GM19035 (cell line): ENCODE results near the gene BRD1.

Experiments
- ATAC-seq: cut with Tn5 transposase; IDR thresholded peaks from one replicate; pipeline ENCODE4 v1.9.1; 2021; ENCODE audit not compliant: unreplicated experiment

The BRD1 gene

DNA sequence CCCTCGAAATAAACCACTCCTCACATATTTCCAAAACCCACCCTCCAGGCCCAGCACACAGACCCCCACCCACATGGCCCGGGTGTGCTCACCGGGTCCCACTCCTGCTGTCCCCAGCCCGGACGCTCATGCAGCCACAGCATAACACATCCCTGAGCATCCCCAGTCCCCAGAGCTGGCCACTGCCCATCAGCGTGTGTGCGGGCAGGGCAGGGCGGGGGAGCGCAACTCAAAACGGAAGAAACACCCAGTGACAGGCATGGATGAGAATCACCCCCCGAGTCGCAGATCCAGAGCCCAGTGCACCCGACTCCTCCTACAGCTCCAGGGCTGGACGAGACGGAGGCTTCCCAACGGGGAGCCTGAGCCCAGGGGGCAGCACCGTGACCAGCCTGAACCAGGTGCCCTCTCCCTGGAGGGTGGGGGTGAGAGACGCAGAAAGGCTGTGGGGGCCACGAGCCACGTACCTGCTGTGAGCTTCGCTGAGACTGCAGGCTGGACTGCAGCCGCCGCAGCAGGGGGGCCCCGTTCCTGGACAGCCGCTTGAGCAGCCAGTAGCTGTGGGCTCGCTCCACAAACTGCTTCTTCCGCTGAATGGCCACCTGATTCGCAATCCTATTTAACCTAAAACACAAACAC is 23.8 kb downstream of the BRD1 start:
- no peak for ATAC-seq

DNA sequence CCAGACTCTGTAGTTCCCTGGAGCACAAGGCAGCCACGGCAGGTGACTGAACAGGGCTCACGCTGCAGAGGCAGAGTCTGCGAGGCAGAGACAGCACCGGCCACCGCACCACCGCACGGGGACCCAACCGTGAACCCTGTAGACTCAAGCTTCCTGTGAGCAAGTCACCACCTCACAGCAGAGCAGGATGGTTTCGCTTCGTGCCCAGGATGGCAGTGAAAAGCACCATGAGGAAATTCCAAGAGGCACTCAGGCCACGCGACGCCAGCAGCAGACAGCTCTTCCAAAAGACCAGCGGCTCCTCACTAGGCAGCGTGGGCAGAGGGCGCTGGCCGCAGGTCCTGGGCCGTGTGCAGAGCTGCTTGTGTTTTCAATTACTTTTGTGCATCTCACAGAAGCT is 24.5 kb downstream of the BRD1 start:
- ATAC-seq, result no peak

DNA sequence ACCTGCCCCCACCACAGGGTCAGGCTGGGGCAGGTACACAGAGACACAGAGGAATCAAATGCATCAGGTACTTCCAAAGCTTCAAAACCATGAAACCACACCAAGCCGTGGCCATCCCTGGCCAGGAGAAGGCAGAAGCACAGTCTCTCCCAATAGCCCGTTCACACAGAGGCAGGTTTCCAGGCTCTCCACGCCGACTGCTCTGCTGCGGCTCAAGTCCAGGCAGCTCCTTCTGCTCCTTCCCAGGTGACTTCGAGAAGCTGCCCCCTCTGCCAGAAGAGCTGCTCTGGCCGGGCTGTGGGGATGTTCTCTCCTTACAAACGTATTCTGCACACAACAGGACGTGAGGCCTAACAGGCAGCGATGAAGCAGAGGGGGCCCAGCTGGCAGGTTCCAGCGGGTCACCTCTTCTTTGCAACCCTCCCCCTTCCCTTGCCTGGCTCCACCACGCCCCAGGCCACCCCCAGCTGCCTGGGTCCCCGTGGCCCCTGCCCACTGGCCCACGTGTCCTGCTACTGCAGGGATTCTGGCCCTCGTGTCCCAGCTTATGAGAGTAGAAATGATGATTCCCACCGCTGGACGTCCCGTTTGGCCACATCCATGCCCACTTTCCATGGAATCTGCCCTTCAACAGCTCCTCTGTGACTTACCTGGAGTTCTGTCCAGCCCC is 26.1 kb downstream of the BRD1 start:
- no peak for ATAC-seq

DNA sequence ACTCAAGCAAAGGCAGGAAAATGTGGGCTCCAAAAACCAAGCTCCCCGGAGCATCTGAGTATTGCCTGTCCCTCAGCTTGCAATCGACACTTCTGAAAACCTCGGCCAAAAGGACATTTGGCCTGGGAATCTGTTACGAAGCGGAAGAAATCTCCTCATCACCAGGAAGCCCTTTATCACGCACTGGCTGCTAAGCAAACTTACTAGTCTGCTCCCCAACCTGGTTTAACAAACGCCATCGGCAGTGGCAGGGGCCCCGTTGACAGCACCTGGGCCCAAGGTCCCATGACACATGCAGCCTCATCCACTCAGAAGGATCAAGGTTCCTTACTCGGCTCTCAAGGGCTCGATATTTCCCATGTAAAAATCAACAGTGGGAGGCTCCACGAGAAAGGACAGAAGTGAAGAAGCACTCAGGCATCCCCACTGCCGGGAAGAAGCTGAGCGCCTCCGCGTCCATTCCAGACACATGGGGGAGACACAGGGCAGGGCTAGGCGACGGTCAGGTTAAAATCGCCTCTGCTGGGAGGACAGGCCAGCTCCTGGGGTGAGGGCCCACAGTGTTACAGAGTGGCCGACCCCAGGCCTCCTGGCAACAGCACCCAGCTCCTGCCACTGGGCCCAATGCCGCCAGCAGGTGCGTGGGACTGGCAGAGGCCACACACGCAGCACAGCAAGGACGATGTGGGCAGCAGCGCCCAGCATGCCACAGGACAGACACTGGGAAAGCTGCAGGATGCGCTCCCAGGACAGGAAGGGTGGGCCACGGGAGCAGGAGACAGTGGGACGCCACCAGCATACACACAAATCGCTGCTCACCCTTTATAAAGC is 27.1 kb downstream of the BRD1 start:
- ATAC-seq, result no peak

DNA sequence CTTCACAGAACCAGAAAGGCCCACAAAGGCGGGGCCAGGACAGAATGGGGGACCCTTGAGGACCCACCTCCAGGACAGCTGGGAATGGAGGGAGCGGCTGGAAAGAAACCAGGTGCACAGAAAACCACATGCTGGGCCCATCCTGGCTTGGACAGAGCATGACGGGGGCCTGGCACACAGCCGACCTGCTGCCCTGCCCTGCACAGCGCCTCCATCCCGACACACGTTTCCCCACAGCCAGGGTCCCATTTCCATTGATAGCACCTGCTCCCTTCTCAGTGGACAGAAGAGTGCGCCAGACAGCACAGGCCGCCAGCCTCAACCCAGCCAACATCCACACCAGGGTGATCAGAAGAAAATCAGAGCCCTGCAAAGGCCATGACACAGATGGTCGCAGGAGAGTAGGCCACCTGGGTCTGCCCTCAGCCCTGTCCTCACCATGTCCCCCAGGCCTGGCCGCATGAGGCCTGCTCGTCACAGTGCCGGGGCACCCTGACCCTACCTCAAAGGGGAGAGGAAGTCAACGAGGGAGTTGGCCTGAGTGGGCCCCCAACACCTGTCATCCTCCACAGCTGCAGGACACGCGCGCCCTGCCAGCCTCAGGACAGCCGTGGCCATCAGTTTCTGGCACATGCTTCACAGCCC is 28.1 kb downstream of the BRD1 start:
- no peak for ATAC-seq

DNA sequence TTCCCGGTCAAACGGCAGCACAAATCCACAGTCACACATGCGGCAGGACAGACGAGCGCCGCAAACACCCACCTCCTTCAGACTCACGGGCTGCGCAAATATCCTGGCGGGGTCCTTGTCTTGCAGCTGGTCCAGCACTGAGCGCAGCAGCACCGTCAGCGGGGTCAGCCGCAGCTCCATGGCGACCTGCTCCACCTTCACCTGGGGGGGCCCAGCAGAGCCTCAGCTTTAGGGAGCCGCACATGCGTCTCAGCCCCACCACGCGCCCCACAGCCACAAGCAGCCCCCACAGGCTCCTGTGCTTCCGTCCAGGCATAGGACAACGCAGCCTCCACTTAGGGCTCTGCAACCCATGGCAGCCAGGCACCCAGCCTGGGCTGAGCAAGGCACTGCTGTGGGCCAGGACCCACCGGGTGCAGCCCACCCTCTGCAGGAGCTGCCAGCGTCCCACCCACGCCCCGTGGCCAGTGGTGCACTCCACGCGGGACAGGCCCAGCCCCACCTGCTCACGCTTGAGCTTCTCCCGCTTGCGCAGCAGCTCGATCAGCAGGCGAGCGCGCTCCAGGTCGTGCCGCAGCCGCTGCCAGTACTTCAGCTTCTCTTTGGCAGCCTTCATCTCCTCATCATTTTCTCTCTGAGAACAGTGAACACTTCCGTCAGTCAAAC is 29.1 kb downstream of the BRD1 start:
- no peak for ATAC-seq

DNA sequence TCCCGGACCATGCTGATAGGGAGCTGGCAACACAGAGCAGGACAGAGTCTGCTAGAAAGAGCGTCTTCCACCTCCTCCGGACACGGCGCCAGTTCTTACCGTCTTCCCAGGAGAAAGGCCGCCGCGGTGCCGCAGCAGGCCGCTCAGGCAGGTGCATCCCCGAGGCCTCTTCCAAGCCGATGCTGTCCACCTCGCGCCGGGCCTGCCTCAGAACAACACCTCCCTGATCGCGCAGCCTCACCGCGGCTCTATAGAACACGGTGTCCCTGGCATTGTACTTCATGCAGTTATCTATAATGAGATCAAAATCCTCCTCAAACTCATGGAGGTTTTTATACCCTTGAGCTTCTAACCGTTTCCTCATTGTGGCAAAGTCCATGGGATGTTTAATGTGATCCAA is 30.0 kb downstream of the BRD1 start:
- no peak for ATAC-seq

DNA sequence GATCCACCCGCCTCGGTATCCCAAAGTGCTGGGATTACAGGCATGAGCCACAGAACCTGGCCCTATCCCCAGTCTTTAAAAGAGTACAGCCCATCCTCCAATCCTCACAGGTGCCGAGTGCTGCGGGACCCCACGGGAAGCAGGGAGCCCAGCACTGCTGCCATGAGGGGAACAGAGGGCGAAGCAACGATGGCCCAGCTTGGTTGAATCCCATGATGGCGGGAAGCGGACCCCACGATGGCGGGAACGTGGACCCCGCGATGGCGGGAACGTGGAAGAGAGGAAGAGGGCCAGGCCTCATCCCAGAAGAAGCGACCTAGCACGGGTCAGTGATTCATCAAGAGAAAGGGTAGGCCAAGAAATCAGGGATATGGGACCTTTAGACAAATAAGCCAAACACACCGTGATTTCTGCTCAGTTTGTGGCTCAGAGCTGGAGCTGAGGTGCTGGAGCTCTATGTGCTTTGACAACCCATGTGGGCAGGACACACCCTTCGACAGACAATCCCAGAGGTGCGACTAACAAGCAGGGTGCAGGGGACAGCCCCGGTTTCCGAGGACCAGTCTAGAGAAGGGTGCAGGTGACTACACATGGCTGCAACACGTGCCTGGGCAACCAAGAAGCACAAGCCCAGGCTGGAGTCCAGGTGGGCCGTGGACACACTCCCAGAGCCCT is 30.9 kb downstream of the BRD1 start:
- ATAC-seq, result no peak

DNA sequence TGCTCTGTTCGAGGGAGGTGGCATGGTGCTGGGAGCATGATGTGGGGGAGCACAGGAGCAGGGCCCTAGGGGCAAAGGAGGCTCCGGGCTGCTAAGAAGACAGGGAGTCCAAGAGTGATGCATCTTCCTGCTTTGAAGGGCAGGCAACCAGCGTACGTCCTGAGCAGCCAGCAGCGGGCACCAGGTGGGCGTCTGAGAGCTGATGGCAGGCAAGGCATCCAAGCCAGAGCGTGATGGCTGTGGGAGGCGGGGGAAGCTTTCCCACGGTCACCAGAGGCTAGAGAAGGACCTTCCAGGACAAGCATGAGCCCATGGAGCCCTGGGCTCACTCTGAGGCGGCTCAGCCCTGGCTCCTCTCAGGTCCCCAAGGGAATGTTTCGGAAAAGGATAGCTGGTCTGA is 32.2 kb downstream of the BRD1 start:
- ATAC-seq, result no peak

DNA sequence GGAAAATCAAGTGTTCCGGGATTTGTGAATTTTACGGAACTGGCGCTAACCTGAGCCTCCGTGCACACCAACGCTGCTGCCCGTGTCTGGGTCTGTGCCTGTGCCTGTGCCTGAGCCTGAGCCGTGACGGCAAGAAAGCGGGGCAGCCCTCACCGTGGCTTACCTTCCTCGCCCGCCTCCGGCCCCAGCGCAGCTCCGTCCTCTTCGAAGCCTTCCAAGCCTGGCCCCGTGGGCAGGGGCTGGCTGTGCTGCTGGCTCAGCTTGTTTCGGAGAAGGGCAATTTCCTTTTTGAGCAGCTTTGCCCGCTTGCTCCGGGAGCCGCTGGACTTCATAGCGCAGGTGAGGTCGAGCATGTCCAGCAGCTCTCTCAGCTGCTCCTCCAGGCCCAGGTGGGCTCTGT is 33.8 kb downstream of the BRD1 start:
- ATAC-seq, result no peak

DNA sequence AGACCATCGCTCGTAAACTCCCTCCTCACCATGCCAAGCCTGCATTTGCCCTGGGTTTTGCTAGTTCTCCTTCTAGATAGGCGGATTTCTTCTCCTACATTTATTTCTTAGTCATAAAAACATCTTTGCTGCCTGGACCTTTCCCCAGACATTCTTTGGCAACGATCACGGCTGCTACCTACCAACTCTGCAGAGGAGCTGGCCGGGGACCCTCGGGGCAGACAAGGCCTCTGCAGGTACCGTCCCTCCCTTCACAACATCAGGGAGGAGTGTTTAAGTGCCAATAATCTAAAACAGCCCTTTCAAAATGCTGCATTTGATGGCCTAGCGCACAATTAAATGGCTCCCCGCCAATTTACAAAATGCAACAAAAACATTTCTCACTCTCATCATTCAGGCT is 34.4 kb downstream of the BRD1 start:
- ATAC-seq, result no peak

DNA sequence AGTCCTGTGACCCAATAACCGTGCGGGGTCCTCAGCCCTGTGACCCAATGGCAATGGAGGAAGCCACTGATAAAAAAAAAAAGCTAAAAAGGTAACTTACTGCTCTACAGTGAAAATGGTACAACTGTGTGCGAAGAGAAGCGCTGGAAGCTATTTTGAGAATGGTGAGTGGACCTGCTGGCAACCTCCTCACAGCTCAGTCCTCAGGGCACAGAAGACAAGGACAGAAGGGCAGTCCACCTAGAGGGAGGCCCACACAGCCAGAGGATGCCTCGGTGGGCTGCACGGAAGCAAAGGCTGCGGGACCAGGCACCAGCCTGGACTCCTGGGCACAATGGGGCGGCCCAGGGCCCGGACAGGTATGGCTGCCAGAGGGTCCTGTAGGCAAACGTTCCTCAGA is 35.6 kb downstream of the BRD1 start:
- ATAC-seq, result no peak

DNA sequence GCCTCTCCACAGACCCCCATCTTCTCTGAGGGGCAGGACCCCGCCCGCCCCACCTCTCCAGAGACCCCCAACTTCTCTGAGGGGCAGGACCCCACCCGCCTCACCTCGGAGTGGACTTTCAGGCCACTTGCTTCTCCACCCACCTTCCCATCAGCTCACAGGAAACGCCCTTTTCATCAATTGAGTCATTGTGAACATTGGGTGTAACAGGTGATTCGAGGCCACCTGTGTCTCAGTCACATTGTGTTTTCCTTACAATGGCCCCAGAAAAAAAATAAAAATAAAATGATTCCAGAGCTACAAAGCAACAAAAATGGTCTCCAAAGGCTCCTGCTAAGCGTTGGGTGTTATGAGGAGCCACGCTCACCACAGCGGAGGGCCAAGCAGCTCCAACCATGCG is 36.0 kb downstream of the BRD1 start:
- no peak for ATAC-seq

DNA sequence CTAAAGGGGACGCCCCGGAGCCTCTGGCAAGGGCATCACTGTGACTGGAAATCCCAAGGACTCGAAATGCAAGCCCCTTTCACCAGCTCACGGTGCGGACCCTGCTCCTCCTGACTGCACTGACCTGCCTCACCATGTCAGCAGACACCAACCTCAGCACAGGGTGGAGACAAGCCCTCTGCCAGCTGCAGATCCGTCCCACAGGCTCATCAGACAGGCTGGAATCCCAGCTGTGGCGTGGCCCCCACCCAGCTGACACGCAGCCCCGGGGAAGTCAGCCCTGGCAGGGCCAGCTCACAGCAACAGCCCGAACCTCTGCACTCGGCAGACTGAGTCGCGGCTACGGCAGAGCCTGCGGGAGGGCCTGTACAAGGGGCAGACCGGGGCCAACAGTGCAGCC is 36.8 kb downstream of the BRD1 start:
- ATAC-seq, result no peak

DNA sequence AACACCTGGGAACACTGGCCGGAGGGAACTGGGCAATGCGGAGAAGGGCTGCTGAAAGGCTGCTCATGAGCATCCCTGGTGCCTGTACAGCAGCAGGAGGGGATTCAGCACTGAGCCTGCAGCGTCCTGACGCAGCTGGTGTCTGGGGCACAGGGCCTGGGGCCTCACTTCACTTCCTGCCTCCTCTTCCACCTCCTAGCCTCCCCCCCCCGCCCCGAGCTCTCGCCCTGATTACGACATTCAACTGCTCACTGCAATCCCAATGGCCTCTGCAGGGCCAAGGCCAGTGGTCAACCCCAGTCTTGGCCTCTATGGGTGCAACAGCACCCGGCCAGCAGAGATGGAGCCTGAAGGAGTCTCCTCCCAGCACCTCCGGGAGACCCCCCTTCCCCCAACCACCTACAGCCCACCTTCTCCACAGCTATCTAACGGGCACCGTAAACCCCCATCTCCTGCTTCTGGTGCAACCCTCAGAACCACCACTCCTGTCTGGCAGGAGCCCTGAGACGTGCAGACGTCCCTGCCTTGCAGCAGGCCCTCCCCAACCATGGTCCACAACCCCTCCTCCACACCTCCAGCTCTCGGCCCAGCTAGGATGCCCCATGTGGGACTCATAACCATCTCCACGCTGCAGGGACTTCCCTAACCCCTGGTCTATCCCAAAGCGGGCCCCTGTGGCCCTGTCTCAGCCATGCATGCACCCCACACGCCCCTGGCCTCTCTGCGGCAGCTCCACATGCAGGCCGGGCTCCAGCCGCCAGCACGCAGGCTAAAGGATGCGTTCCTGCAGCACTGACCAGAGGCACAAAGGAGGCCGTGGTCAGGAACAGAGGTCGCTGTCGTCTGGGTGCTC is 38.2 kb downstream of the BRD1 start:
- ATAC-seq, result no peak

DNA sequence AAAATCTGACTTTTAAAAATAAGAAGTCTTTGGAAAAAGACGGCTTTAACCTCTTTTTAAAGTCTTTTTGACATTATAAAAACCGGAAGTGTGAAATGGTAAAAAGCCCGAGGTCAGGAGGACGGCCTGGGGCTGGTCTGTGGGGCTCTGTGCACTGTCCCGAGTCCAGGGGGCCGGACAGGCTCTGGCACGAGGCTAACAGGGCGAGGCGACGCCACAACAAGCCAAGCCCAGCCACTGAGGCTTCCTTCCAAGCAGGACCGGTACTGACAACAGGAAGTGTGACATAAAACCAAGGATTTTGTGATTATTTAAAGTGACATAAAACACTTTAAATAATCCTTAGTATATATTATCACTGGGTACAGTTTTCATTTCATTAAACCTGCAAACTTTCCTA is 39.2 kb downstream of the BRD1 start:
- no peak for ATAC-seq

DNA sequence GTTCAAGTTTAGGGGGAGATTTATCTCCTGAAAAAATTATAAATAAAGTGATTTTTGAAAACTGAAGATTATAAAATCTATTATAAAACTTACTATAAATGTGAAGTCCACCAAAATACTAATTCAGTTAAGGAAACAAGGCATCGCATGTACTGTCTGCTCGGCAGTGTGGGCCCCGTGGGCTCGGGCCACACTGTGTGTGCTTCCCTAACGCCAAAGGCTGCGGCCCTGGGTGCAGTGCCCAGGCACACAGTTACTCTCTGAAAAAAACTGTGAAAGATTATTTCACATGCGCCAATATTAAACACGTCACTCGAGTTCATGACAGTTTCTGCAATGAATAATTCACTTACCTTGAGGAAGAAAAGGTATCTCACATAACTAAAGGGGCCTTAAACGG is 39.8 kb downstream of the BRD1 start:
- ATAC-seq, result no peak

DNA sequence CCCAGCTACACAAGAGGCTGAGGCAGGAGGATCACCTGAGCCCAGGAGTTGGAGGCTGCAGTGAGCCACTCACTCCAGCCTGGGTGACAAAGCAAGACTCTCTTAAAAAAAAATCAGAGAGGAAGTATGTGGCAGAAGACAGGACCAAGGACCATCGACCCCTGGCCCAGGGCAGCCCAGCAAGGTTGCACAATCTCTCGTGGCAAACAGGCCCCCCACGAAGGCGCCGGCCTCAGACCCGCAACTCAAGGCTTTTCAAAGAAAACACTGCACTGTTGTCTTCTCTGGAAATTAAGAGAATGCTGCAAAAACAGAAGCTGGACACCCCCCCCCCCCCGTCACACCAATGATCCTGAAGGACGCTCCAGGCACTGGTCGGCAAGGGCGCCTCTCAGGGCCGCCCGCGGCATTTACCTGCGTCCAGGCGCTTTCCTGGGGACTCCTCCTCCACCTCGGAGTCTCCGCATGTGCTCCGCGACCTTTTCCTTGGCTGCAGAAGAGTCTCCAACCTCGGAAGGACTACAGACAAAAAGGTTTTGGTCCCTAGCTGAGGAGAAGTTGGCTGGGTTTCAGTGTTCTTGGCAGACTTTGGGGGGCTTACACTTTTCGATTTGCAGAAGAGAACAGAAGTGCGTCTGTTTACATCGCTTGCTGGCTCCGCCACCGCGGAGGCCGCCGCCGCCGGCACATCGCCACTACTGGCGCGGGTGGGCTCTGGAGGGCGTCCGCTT is 40.5 kb downstream of the BRD1 start:
- ATAC-seq, result no peak

DNA sequence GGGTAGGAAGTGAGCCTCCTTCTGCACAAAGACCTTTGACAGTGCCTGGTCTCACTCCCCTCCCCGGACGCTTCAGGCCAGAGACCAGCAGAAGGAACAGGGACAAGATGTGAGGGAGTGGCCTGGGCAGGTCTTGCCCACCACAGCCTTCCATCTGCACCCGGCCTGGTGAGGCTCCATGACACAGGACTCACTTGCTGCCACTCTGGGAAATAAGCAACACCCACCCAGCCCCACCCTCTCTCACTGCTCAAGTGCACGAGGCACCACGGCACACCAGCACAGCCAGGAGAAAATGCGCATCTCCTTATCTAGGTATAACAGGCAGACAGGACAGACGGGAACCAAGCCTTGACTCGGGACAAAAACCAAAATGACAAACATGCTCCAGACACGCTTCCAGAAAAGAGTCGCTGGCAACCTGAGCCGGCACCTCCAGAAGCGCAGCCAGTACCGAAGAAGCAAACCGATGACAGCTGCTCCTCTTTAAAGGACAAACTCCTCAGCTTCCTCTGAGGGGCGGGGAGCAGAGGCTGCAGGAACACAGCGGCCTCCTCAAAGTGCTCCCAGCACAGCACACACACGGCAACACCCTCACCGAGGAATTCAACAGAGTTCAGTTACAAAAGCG is 41.7 kb downstream of the BRD1 start:
- ATAC-seq, result no peak
